K562 (cell line): Measurements from ENCODE around the gene USF2. TPM values are rescaled to one million over a fixed set of nuclear protein-coding genes. Genes with fewer than 3 reads are reported as not detected.

Experiments
- ADNP ChIP-seq: fragments of 200-800 bp; sonication (Bioruptor generic); IDR thresholded peaks from 2 replicates; pipeline ENCODE4 v1.6.1; 2016; ENCODE audit warnings: missing genetic modification characterization, missing compliant biosample characterization
- ASH1L ChIP-seq: fragments of 450-650 bp; IDR thresholded peaks from 2 replicates; pipeline ENCODE4 v1.6.1; 2018; ENCODE audit warnings: borderline replicate concordance, mild to moderate bottlenecking, low read depth; ENCODE audit not compliant: partially characterized antibody
- ELK3 ChIP-seq: fragments of 450-650 bp; formaldehyde crosslinking; IDR thresholded peaks from 2 replicates; pipeline ENCODE4 v1.4.0; 2020; ENCODE audit warnings: mild to moderate bottlenecking
- GMEB1 ChIP-seq: fragments of 250-450 bp; sonication (Bioruptor Pico); IDR thresholded peaks from 2 replicates; pipeline ENCODE4 v1.4.0; 2020; ENCODE audit warnings: mild to moderate bottlenecking
- HES1 ChIP-seq: fragments of 450-650 bp; IDR thresholded peaks from 2 replicates; pipeline ENCODE4 v1.6.1; 2016; ENCODE audit warnings: low read depth, mild to moderate bottlenecking, moderate library complexity
- IFI16 ChIP-seq: fragments of 250-450 bp; sonication (Bioruptor Pico); IDR thresholded peaks from 2 replicates; pipeline ENCODE4 v2.1.2; 2022; ENCODE audit warnings: mild to moderate bottlenecking, inconsistent platforms
- L3MBTL2 ChIP-seq: fragments of 450-650 bp; IDR thresholded peaks from 2 replicates; pipeline ENCODE4 v1.6.1; 2016; ENCODE audit warnings: mild to moderate bottlenecking, moderate library complexity
- NCOR1 ChIP-seq: fragments of 450-650 bp; IDR thresholded peaks from 2 replicates; pipeline ENCODE4 v1.6.1; 2016; ENCODE audit warnings: mild to moderate bottlenecking, moderate library complexity
- NFIC ChIP-seq: fragments of 450-650 bp; IDR thresholded peaks from 2 replicates; pipeline ENCODE4 v1.6.1; 2017; ENCODE audit warnings: mild to moderate bottlenecking, inconsistent platforms
- PURB ChIP-seq: sonication (generic); formaldehyde crosslinking; IDR thresholded peaks from 2 replicates; pipeline ENCODE4 v1.9.0; 2021; ENCODE audit warnings: low read depth, mild to moderate bottlenecking, missing genetic modification reagents
- RBM39 ChIP-seq: fragments of 200-400 bp; formaldehyde crosslinking; optimal IDR thresholded peaks from 2 replicates; pipeline ENCODE3; 2018; ENCODE audit warnings: low read depth, low read length
- RNF219 ChIP-seq: fragments of 250-450 bp; sonication (Bioruptor Pico); IDR thresholded peaks from 2 replicates; pipeline ENCODE4 v1.5.0; 2022; ENCODE audit warnings: mild to moderate bottlenecking
- SP1 ChIP-seq: sonication (generic); formaldehyde crosslinking; IDR thresholded peaks from 2 replicates; pipeline ENCODE4 v1.8.1; 2022; ENCODE audit warnings: mild to moderate bottlenecking, missing genetic modification reagents
- USF2 ChIP-seq: sonication (generic); formaldehyde crosslinking; IDR thresholded peaks from 2 replicates; pipeline ENCODE4 v1.5.0; 2020; ENCODE audit warnings: missing genetic modification reagents
- ZBTB33 ChIP-seq: sonication (generic); formaldehyde crosslinking; IDR thresholded peaks from 2 replicates; pipeline ENCODE4 v1.8.1; 2023; ENCODE audit warnings: mild to moderate bottlenecking, missing genetic modification reagents
- ZEB2 ChIP-seq: fragments of 450-650 bp; IDR thresholded peaks from 2 replicates; pipeline ENCODE4 v1.6.1; 2016
- ZNF253 ChIP-seq: fragments of 250-450 bp; sonication (Bioruptor Pico); conservative IDR thresholded peaks from 2 replicates; pipeline ENCODE4 v1.6.1; 2021; ENCODE audit warnings: mild to moderate bottlenecking
- ZNF511 ChIP-seq: sonication (generic); formaldehyde crosslinking; IDR thresholded peaks from 2 replicates; pipeline ENCODE4 v1.8.0; 2022; ENCODE audit warnings: mild to moderate bottlenecking, missing genetic modification reagents
- ZNF584 ChIP-seq: fragments of 200-800 bp; sonication (Bioruptor generic); IDR thresholded peaks from 2 replicates; pipeline ENCODE4 v1.6.1; 2016; ENCODE audit warnings: low read depth, mild to moderate bottlenecking, missing genetic modification characterization, missing compliant biosample characterization
- polyA plus RNA-seq, 8 experiments: library from polyadenylated mRNA; depleted of rRNA in 4 of 8; stranded (reverse) in 5 of 8; unstranded in 3 of 8; fragments of >200 nt; fragmentation: Nextera tagmentation in 2 of 8; fragmentation: Illumina TruSeq in 1 of 8; extraction: Ambion mirVana in 2 of 8; extraction: Trizol in 1 of 8; gene quantifications; 2 replicates each; pipeline versions ENCODE4 v1.2.1 to v1.2.3, GENCODE V29; 2011 to 2014; ENCODE audit warnings: inconsistent platforms in 1 of 8, missing spikeins in 1 of 8
- total RNA-seq, 7 experiments: library from RNA; depleted of rRNA in 6 of 7; stranded (reverse); fragments of >200 nt in 6 of 7; fragmentation: Illumina TruSeq in 2 of 7; extraction: Trizol in 2 of 7; gene quantifications; 2 replicates each; pipeline versions ENCODE4 v1.2.1 to v1.2.3, GENCODE V29; 2011 to 2021; ENCODE audit warnings: low replicate concordance in 1 of 7

Gene USF2
- total and polyA plus RNA-seq, 9 of the 15 experiments (the other 6 are each of a cell fraction or from before 2014, with no cell fraction given), result 0.27 to 93.7 (median 58.4) TPM

GRCh38 chr19:35296644-35297514 lies 28.1 kb downstream of the USF2 start (continued):
- TF ChIP-seq HES1 (no peak), L3MBTL2 (no peak), ZNF511 (no peak), NCOR1 (no peak), ELK3 (CRISPR knock-in tag) (no peak), ADNP (tag) (peak; percentile 81), USF2 (no peak), ASH1L (no peak), PURB (no peak), GMEB1 (CRISPR knock-in tag) (no peak), ZNF253 (CRISPR knock-in tag) (no peak), SP1 (no peak), IFI16 (no peak), ZNF584 (CRISPR knock-in tag) (no peak), ZBTB33 (CRISPR knock-in tag) (peak; percentile 94), NFIC (0 out of 2 replicates have a peak, but pooled peaks have one; percentile 11), RBM39 (no peak), ZEB2 (no peak), RNF219 (CRISPR knock-in tag) (no peak)
